Stimulated activated CD8-positive, alpha-beta memory T cell treated with anti-CD3 and anti-CD28 coated beads, Interleukin-2, amount 100 ng/mL, for 48 hours (primary cell): Measurements from ENCODE around the gene C1QTNF6.
A peak's percentile ranks its signal among the peaks of the same experiment; 100 is the strongest.
"Not testable (repeated sequence)": the region's sequence is repeated elsewhere in the genome, so short reads cannot be mapped to it uniquely, and the experiment has no call there.

Experiments used
- DNase-seq, 2 donors: peaks; one replicate each; pipeline ENCODE4 v3.0.0-alpha.2; 2020; ENCODE audit warnings: low read depth in 2 of 2

The C1QTNF6 gene

GRCh38 chr22:37187891-37188761 is at the start of gene C1QTNF6:
Gene C1QTNF6 (minus strand): TSS chr22:37188247. CDS start chr22:37188213, 34 bp downstream.
- DNase-seq = no peak

GRCh38 chr22:37235897-37236607 is 48.0 kb upstream of the C1QTNF6 start:
- DNase-seq = no peak

- no peak for DNase-seq
Measured at GRCh38 chr22:37234736-37235711, 47.0 kb upstream of the C1QTNF6 start.

GRCh38 chr22:37233751-37234631 is 45.9 kb upstream of the C1QTNF6 start:
- no peak for DNase-seq

GRCh38 chr22:37233371-37233750 is 45.3 kb upstream of the C1QTNF6 start:
- DNase-seq = not testable (repeated sequence)

- DNase-seq = no peak
Measured at GRCh38 chr22:37232140-37232998, 44.3 kb upstream of the C1QTNF6 start.

- no peak for DNase-seq
Measured at GRCh38 chr22:37231406-37232139, 43.5 kb upstream of the C1QTNF6 start.

GRCh38 chr22:37230673-37231405 is 42.8 kb upstream of the C1QTNF6 start:
- DNase-seq = peak in 1 of 2 donors; percentile 80

- peak; percentile 82 to 89 for DNase-seq
Measured at GRCh38 chr22:37229805-37230672, 42.0 kb upstream of the C1QTNF6 start.

- no peak for DNase-seq
Measured at GRCh38 chr22:37229012-37229804, 41.2 kb upstream of the C1QTNF6 start.

- DNase-seq = no peak
Measured at GRCh38 chr22:37228106-37229011, 40.3 kb upstream of the C1QTNF6 start.

- DNase-seq = no peak
Measured at GRCh38 chr22:37226514-37226913, 38.5 kb upstream of the C1QTNF6 start.

GRCh38 chr22:37226087-37226486 is 38.0 kb upstream of the C1QTNF6 start:
- no peak for DNase-seq

- DNase-seq = no peak
Measured at GRCh38 chr22:37225481-37225880, 37.4 kb upstream of the C1QTNF6 start.

- no peak for DNase-seq
Measured at GRCh38 chr22:37224757-37225420, 36.8 kb upstream of the C1QTNF6 start.
